ENCODE measurements around the gene IGFBP4. TPM values are rescaled to one million over a fixed set of nuclear protein-coding genes. Genes with fewer than 3 reads are reported as not detected.

Gene IGFBP4
- total RNA-seq, 6 donors from 2014 or later, result 80.7 to 524 (median 169) TPM

- no peak for DNase-seq
- Histone ChIP-seq H3K9me3 (no peaks in the 10 kb centered on the region), H3K27me3 (no peaks in the 10 kb centered on the region), H3K36me3 (peaks cover 19 to 51% (median 24%) of the 10 kb centered on the region in 4 donors), H3K4me1 (peaks cover 29 to 61% (median 35%) of the 10 kb centered on the region in 4 donors), H3K27ac (peak overlapping the region in 2 of 4 donors; percentile 5 to 74), H3K4me3 (no peak overlapping the region)
- 19 to 53% methylated on average over 6 to 16 of the region's 16 CpGs for WGBS, 2 donors
- TF ChIP-seq POLR2A (IDR thresholded peaks at IDR 0.05) (no peak), POLR2AphosphoS5 (IDR thresholded peaks at IDR 0.05) (no peak), EP300 (IDR thresholded peaks at IDR 0.05) (no peak)
- TF ChIP-seq, protein P1, sequence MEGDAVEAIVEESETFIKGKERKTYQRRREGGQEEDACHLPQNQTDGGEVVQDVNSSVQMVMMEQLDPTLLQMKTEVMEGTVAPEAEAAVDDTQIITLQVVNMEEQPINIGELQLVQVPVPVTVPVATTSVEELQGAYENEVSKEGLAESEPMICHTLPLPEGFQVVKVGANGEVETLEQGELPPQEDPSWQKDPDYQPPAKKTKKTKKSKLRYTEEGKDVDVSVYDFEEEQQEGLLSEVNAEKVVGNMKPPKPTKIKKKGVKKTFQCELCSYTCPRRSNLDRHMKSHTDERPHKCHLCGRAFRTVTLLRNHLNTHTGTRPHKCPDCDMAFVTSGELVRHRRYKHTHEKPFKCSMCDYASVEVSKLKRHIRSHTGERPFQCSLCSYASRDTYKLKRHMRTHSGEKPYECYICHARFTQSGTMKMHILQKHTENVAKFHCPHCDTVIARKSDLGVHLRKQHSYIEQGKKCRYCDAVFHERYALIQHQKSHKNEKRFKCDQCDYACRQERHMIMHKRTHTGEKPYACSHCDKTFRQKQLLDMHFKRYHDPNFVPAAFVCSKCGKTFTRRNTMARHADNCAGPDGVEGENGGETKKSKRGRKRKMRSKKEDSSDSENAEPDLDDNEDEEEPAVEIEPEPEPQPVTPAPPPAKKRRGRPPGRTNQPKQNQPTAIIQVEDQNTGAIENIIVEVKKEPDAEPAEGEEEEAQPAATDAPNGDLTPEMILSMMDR (IDR thresholded peaks at IDR 0.05), result no peak
- ATAC-seq (ENCODE audit: low FRiP score in 2 of 2), result peak in 1 of 2 donors; percentile 28
Measured at GRCh38 chr17:40457964-40458791, 14.9 kb downstream of the IGFBP4 start.

DNA sequence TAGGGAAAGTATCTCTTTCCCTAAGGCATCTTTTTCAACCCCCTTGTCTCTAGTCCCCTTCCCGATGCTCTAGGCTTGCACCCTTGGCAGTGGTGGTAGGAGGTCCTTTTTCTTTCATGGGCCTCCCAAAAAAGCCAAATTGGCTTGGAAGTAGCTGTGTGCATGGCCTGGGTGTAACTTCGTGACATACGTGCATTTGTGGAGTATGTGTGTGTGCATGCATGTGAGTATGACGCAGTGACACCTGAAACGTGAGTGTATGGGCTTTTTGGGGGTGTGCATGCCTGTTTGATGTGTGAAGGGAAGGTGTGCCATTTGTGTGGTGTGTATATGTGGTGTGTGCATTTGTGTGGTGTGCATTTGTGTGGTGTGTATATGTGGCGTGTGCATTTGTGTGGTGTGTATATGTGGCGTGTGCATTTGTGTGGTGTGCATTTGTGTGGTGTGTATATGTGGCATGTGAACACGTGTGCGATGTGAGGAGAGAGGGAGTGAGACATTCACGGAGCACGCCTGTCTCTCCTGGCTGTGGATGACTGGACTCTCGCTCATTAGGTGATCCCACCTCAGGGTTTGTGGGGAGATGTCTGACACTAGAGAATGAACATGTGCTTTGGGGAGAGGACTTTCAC is 15.7 kb downstream of the IGFBP4 start:
- 87 to 88% methylated on average over 12 of the region's 12 CpGs for WGBS, 2 donors
- H3K4me3 ChIP-seq, result no peak overlapping the region

GRCh38 chr17:40459636-40460603 is 16.7 kb downstream of the IGFBP4 start:
- ATAC-seq (ENCODE audit: low FRiP score in 2 of 2) (no peak), DNase-seq (no peak)
- no peaks in the 10 kb centered on the region for H3K9me3 ChIP-seq
- no peak for TF ChIP-seq EP300 (IDR thresholded peaks at IDR 0.05)
- no peak for TF ChIP-seq POLR2AphosphoS5 (IDR thresholded peaks at IDR 0.05)
- TF ChIP-seq, protein P1 (IDR thresholded peaks at IDR 0.05), result no peak
- no peak for TF ChIP-seq POLR2A (IDR thresholded peaks at IDR 0.05)
- H3K36me3 ChIP-seq, result peaks cover 7 to 34% (median 10%) of the 10 kb centered on the region in 4 donors
- 66 to 75% methylated on average over 8 of the region's 8 CpGs for WGBS, 2 donors
- H3K4me1 ChIP-seq, result peaks cover 29 to 56% (median 33%) of the 10 kb centered on the region in 4 donors
- H3K27me3 ChIP-seq, result no peaks in the 10 kb centered on the region
- H3K27ac ChIP-seq, result peak overlapping the region in 2 of 4 donors; percentile 5 to 7
- no peak overlapping the region for H3K4me3 ChIP-seq

More for the DNA sequence above, 15.7 kb downstream of the IGFBP4 start:
- Histone ChIP-seq H3K4me1 (peaks cover 29 to 56% (median 35%) of the 10 kb centered on the region in 4 donors), H3K9me3 (no peaks in the 10 kb centered on the region), H3K27ac (peak overlapping the region in 1 of 4 donors; percentile 7), H3K36me3 (peaks cover 12 to 43% (median 18%) of the 10 kb centered on the region in 4 donors), H3K27me3 (no peaks in the 10 kb centered on the region)
- TF ChIP-seq, protein P1 (IDR thresholded peaks at IDR 0.05), result no peak
- TF ChIP-seq EP300 (IDR thresholded peaks at IDR 0.05), result no peak
- TF ChIP-seq POLR2AphosphoS5 (IDR thresholded peaks at IDR 0.05), result no peak
- TF ChIP-seq POLR2A (IDR thresholded peaks at IDR 0.05), result no peak
- DNase-seq, result no peak
- ATAC-seq (ENCODE audit: low FRiP score in 2 of 2), result no peak

- Histone ChIP-seq H3K4me1 (peaks cover 29 to 56% (median 33%) of the 10 kb centered on the region in 4 donors), H3K27ac (no peak overlapping the region)
- WGBS, 2 donors, result 77 to 90% methylated on average over 3 of the region's 3 CpGs
Measured at GRCh38 chr17:40460604-40460967, 17.3 kb downstream of the IGFBP4 start.

More at GRCh38 chr17:40460604-40460967, 17.3 kb downstream of the IGFBP4 start:
- no peaks in the 10 kb centered on the region for H3K27me3 ChIP-seq
- no peak for ATAC-seq (ENCODE audit: low FRiP score in 2 of 2)
- TF ChIP-seq POLR2AphosphoS5 (IDR thresholded peaks at IDR 0.05), result no peak
- TF ChIP-seq, protein P1 (IDR thresholded peaks at IDR 0.05), result no peak
- TF ChIP-seq POLR2A (IDR thresholded peaks at IDR 0.05), result no peak
- TF ChIP-seq EP300 (IDR thresholded peaks at IDR 0.05), result no peak
- H3K36me3 ChIP-seq, result peaks cover 5 to 27% (median 8%) of the 10 kb centered on the region in 4 donors
- no peak overlapping the region for H3K4me3 ChIP-seq
- DNase-seq, result no peak
- no peaks in the 10 kb centered on the region for H3K9me3 ChIP-seq
